ENCODE data around the gene SEZ6. TPM values are rescaled to one million over a fixed set of nuclear protein-coding genes. Genes with fewer than 3 reads are reported as not detected.

The SEZ6 gene
- total RNA-seq, 1 donor from 2014 or later, result not detected

DNA sequence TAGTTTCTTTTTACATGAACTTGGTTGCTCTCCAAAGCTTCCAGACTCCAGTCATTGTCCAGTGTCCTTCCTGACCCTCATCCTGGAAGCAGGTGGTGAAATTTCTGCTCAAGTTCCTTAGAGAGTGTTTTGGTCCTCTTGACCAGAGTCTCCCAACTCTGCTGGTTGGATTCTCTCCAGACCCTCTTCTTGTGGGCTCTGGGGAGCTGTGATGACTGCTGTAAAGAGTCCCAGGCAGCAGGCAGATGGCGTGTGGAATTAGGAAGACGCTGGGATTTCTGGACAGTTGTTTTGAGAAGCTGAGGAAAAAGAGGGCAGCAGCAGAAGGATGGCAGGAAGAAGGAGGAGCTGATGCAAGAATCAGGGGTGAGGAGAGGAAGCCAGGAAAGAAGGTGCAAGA is 1.6 kb upstream of the SEZ6 start:
- DNase-seq (ENCODE audit: low spot score) (no peak), ATAC-seq (no peak)

DNA sequence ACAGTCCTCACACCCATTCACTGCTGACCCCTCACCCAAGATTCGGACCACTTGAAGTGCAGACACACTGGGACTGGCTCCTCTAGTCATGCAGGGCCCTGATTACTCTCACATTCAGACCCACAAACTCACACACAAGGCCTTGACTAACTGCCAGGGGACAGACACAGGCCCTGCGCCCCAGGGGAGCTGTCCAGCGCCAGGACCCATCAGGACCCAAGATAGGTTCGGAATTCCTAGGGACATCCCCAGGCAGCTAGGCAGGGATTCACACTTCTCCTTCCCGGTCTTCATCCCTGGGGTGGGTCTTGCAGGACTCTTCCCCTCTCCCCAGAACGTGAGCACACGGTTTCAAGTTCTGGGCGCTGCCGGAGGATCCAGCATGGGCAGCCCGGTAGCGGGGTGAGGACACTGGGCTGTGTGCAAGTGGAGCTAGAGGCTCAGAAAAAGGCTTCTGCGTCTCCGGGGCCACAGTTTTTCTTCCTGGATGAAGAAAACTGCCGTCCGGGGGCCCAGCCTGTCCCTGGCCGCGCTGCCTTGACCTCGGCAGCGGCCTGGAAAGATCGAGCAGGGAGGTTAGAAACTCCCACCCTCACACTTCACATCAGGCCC is 1.6 kb downstream of the SEZ6 start:
- DNase-seq (ENCODE audit: low spot score) (no peak), ATAC-seq (no peak)

DNA sequence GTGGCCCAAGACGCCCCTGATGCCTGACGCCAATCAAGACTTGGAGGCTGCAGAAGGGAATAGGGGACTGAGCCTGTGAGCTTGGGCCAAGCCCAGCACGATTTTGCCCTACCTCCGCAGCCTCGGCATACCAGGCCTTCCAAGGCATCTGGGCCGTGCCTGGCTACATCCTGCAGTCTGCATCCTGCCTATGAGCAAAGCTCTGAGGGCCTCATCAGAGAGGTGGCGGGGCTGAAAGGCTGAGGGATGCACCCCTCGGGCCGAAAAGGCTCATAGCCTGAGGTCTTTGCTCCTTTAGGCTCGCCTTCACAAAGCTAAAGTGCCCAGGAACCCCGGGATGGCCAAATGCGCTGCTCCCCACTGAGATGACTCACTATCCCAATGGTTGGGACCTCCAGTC is 2.5 kb downstream of the SEZ6 start:
- ATAC-seq (no peak), DNase-seq (ENCODE audit: low spot score) (no peak)

DNA sequence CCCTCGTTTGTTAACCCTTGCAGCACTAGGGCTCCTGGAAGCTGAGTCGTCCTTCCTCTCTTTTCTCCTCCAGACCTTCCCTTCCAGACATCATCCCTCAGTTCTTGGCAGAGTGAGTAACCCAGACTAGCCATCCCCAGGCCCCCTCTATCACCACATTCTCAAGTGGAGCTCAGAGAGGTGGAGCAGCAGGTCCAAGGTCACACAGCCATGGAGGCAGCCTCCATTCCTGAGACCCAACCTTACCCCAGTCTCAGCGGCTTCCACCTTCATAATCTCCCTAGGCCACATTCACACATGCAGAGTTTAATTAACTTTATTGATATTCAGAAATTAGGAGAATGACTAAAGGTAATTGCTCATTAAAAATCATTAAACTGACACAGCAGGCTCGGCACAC is 3.0 kb downstream of the SEZ6 start:
- ATAC-seq, result no peak
- no peak for DNase-seq (ENCODE audit: low spot score)

DNA sequence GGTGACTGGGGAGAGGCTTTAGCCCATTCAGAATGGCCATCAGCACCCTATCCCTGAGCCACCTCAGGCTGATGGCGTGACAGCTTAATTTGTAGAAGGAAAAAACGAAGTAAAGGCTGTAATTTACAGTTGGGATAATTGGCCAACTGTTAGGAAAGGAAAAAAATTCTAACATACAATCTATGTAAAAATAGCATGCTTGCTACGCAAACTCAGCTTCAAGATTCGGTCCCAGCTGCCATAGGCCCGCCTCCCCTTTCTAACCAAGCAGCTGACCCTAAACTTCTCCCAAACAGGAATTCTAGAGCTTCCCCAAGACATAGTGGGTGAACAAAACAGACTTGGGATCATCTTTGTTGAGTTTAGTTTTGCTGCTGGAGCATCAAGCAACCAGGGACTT is 4.9 kb downstream of the SEZ6 start:
- ATAC-seq, result no peak
- no peak for DNase-seq (ENCODE audit: low spot score)

DNA sequence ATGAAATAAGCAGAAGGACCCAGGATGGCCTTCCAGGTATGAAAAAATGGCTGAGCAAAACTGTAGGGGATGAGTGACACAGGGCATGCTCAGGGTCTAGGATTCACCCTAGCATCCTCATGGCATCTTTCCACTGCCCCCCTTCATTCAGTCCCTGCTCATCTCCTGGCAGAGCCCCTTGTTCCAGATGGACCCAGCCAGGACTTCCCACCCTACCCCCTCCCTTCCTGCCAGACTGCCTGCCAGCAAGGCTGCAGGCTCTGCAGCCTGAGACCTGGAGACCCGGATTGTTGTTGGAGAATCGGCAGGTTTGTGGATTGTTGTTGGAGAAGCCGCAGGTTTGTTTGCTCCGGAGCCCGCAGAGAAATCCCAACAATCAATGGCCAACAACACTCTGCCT is 6.6 kb downstream of the SEZ6 start:
- DNase-seq (ENCODE audit: low spot score), result no peak
- ATAC-seq, result no peak

DNA sequence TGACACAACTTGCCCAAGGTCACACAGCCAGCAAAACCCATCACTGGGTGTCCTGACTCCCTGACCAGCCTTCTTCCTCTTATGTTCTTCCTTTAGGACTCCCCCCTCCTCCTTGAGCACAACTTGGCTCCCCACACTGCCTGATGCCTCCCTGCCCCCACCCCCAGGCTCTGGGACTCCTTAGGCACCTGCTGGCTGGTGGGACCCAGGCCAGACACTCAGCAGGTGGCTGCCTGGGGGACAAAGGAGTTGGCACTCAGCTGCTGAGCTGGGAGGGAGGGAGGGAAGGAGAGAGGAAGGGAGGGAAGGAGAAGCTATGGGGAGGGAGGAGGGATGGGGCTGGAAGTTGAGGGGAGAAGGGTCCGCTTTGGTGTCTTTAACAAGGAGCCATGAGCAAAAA is 8.0 kb downstream of the SEZ6 start:
- no peak for DNase-seq (ENCODE audit: low spot score)
- no peak for ATAC-seq

DNA sequence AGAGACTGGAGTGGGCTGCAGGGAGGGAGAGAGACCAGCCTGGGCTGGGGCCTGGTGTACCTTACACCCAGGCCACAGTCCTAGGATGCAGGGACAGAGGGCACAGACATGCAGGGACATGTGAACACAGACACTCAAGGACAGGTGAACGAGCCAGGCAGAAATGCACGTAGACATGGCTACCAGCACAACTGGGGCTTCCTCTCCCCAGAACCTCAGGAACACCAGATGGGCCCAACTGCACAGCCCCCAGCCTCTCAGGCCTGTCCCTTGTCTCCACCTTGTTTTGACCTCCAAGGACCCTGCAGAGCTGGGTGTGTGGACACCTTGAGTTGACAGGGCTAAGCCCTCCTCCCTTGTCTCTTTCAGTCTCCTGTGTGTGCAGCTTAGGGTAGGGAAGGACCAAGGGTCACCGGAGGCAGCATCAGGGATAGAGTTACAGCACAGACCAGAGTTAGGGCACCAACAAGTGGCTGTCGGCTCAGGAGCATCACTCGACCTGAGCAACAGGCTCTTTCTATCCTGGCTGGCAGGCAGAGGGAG is 9.2 kb downstream of the SEZ6 start:
- ATAC-seq, result no peak
- no peak for DNase-seq (ENCODE audit: low spot score)

DNA sequence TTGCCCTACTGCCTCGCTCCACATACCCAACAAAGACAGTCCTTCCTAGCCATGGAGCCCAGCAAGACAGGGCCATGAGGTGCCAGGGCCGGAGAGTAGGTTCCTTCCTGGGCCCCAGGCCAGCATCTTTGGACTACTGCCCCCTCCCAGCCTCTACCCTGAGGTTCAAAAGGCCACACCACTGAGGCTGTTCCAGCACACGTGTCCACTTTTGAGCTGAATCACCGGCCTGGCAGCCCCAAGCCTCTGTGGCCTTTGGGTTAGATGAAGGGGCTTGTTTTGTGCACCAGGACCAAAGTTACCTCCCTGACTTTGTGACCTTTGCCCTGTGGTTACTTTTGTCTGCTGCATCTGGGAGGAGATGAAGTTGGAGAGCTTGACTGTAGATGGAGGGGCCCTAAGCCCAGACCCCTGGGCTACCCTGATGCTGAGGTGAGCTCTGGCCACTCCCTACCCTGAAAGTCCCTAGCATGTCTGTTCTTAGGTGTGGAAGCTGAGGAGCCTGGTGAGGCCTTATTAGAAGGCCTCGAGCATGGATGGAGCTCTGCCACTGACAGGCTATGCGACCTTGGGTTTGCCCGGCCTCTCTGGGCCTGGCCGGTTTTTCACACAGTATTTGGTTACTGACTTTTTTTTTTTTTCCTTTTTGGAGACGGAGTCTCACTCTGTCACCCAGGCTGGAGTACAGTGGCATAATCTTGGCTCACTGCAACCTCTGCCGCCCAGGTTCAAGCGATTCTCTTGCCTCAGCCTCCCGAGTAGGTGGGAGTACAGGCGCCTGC is 12.0 kb downstream of the SEZ6 start:
- ATAC-seq (peak; percentile 57), DNase-seq (ENCODE audit: low spot score) (peak; percentile 85)

DNA sequence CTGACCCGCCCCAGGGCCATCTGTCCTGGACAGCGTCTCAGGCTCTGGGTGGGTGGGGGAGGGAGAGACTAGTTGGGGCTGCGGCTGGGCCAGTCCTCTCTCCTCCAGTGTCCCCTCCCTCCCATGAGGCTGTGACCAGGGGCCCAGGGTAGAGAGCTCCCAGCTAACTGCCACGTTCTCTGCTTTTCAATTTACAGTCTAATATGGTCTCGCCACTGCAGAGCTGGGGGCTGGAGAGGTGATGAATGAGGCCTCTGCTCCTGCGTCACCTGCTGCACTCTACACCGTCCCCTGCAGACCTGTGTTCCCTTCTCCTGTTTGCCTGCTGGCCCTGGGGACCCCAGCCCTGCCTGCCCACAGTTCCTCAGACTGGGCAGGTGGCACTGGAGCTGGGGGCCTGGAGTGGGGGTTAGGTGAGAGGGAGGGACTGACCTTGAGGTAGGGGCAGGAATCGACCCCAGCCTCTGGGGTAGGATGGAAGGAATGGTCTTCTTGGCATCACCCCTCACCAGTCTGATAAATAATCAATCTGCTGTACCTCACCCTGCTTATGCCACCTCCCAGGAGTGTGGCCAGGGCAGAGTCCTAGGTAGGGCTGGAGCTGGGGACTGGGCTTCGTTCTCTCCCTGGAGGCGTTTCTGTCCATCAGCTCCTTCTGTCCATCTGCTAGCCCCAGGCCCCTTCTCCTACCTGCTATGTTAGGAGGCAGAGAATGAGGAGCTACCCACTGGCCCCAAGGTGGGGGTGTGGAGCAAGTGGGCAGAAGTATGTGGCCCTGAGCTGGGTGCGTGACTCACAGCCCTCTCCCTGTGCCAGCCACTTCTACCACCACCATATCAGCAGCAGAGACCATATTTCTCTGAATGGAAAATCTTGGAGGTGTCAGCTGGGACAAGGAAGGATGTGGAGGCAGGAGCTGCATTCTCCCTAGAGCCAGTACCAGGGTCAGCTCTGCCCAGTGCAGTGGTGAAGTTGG is 12.9 kb downstream of the SEZ6 start:
- no peak for DNase-seq (ENCODE audit: low spot score)
- ATAC-seq, result peak; percentile 57

DNA sequence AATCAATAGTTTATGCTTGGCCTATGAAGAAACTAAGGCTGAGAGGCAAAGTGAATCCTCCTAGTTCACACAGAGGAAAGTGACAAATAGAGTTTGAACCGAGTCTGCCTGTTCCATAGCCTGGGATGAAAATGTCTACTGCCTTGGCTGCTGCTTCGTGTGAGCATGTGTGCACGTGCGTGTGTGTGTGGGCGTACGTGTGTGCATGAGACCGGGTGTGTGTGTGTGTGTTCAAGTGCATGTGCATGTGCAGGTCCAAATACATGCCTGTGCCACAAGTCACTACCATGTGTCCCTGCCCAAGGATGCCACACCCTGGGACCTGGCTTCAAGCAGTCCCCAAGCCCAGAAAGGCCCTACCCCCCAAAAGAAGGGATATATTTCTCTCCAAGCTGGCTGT is 13.6 kb downstream of the SEZ6 start:
- DNase-seq (ENCODE audit: low spot score), result no peak
- ATAC-seq, result peak; percentile 0

DNA sequence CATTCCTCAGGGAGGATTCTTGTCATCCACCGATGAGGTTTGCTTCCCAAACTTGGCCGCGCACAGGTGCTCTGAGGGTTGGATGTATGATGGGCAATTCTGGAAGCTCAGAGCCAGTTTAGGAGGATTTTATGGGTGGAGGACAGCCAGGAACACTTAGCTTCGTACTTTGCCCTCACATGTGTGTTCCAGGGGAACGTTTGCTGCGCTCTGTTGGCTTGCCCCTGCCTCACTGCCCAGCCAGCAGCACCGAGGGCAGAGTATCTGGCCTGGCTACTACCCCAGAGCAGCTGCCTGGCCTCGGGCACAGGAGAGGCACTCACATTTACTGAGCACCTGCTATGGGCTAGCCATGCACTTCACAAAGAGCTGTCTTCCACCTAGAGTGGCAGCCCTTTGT is 14.1 kb downstream of the SEZ6 start:
- peak; percentile 92 for DNase-seq (ENCODE audit: low spot score)
- peak; percentile 88 for ATAC-seq

DNA sequence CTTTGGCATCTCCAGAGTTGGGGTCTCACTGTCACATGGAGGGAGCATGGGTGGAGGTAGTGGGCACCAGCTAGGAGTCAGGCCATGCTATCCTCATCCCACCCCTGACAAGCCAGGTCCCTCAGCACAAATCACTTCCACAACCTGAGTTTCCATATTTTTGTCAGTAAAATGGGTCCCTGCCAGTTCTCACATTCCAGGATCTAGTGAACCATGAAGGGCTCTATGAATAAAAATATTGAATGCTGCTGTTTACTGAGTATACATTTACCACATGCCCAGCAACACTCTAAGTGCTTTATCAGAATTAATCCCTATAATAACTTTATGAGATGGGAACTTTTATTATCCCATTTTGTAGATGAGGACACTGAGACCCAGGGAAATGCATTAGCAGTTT is 16.8 kb downstream of the SEZ6 start:
- ATAC-seq, result no peak
- no peak for DNase-seq (ENCODE audit: low spot score)

DNA sequence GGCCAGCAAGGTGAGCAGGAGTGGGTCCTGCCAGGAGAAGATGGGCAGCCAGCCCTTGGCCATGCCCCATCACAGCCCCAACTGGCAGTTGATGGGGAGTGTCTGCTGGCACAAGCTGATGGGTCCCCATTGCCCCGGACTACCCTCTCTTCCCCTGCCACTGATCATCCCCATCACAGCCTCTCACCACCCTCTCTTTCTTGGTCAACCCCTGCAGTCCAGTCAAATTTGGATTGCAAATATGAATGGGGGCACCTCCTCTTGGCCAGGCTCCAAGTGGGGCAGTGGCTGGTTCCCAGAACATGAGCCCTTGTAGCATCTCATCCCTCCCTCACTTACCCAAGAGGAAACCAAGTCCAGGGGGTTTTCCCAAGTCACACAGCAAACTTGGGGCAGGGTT is 17.4 kb downstream of the SEZ6 start:
- DNase-seq (ENCODE audit: low spot score), result no peak
- no peak for ATAC-seq

DNA sequence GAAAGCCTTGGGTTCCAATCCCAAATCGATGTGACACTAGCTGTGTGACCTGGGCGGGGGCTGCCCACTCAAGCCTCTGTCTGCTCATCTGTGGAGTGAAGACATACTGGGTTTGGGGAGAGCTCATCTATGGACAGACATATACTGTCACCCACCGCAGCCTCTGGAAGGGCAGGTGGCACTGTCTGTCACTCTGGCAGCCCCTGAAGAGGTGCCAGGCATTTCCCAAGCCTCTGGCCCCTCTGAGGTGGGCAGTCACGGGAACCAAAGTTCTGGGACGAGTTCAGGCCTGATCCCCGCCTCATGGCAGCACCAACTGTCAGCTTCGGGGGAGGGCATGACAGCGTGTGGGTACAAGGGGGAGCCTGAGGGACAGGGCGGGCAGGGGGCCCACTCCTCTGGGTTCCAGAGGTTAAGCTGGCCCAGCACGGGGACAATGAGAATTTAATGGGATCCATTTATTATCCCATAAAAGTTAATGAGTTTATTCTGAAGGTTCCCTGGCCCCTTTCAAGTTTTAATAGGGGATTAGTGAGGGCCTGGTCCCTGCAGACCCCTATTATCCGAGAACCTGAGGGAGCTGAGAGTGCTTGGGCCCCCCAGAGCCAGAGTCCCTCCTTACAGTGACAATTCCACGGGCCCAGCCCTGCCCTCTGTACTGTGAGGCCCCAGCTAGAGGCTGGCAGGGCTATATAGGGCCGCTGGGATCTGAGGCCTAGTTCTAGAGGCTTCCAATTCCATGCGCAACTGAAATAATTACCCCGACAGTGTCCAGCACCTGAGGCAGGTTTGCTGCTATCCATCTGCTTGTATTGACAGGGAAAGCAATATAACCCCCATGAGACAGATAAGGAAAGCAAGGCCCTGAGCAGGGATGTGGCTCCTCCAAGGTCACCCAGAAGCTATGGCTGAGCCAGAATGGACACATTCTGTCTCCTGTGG is 18.8 kb downstream of the SEZ6 start:
- ATAC-seq (no peak), DNase-seq (ENCODE audit: low spot score) (no peak)

DNA sequence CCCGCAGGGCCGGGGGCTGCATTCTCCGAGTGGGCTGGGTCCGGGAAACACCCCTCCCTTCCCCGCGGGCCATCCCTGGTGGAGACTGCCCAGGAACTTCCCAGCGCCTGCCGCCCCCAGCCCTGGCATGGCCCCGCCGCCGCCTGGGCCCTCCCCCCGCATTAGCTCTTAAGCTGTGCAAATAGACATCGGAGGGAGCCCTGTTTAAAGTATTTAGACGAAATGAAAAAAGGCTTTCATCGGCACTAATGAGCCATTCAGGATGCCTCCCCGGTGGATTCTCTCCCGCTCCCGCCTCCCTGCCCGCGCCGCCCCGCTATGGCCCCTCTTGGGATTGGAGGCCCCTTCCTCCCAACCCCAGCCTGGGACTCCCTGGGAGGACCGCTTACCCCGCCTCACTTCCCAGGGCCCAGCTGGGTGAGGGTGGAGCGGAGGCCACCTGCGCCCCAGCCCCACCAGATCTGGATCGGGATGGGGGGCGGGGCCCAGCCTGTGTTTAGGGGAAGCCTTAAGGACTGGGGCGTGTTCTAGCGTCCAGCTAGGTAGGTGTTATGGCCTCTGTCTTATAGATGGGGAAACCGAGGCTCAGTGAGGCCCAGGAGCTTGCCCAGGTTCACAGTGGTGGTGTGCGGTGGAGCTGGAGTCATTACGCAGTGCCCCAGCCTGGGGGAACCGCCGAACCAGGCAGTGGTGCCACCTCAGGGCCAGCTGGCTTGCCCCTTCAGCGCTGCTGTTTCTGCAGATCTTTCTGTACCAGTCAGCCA is 19.7 kb downstream of the SEZ6 start:
- DNase-seq (ENCODE audit: low spot score), result no peak
- no peak for ATAC-seq

DNA sequence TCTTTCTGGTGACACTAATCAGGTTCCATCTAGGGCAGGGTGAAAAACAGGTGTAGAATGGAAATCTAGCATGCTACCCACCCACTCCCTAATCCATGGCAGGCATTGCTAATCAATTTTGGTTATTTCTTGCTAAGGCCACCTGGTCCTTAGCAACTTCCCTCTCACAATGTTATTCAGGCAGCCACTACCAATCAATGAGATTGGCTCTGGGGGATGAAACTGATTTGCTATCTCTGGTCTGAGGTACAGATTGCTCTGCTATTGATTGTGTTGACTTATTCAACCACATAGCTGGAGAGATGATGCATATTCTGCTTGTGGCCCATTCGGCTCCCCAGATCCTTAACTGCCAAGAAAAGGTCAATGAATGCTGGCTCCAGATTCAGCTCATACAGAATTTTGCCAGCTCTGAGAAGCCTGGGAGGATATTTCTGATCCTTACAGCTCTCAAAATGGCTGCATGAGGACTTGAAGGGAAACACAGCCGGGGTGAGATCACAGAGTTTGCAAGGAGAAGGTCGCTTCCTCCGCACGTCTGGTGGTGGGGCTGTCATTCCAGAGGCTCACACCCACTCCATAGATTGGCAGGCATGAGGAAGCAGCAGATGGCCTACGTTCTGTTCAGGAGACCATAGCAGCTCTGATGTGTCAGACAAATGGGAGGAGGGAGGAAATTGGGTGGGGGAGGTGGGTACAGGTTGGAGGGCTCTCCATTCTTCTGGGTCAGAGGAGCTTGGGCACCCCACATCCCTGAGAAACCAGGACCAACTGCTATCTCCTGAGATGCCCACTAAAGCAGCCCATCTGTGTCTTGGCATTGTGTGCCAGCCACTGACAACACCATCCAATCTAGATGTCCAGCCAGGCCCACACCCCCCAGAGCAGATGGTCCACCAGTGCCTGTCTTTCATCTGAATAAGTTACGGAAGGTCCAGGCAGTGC is 22.3 kb downstream of the SEZ6 start:
- ATAC-seq (no peak), DNase-seq (ENCODE audit: low spot score) (no peak)

DNA sequence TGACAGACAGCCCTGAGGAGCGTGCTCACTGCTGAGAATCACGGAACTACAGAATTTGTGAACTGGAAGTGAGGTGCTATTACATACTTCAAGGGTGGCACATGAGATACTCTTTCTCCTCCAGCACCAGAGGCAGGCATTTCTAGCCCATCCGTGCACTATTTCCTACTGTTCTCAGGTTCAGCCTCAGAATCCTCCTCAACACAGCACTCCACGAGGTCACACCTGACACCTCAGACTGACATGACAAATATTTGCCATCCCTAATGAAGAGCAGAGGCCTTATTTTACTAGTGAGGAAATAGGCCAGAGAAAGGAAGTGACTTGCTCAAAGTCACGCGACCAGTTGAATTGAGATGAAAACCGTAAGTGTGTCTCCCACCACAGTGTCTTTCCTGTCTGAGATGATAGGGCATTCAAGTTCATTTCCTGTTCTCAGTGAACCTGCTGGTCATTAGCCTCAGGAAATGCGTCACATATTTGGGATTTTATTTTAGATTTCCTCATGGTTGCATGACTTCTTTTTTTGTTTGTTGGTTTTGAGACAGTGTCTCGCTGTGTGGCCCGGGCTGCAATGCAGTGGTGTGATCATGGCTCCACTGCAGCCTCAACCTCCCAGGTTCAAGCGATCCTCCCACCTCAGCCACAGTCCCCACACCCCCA is 23.6 kb downstream of the SEZ6 start:
- peak; percentile 62 for ATAC-seq
- DNase-seq (ENCODE audit: low spot score), result no peak
